Osteocyte (in vitro differentiated cells): Measurements from ENCODE around the gene TMEM108. TPM values are rescaled to one million over a fixed set of nuclear protein-coding genes. Genes with fewer than 3 reads are reported as not detected.

Experiments
- DNase-seq: peaks from one replicate; pipeline ENCODE4 v3.0.0; 2021; ENCODE audit warnings: mixed read lengths; ENCODE audit not compliant: unreplicated experiment; ENCODE audit errors: extremely low spot score
- H3K27ac Mint-ChIP-seq: one replicate; pipeline ENCODE4 v1.8.0; 2021; ENCODE audit warnings: mild to moderate bottlenecking, mixed read lengths; ENCODE audit not compliant: unreplicated experiment
- H3K27me3 Mint-ChIP-seq: one replicate; pipeline ENCODE4 v1.8.0; 2021; ENCODE audit warnings: mixed read lengths; ENCODE audit not compliant: unreplicated experiment
- H3K36me3 Mint-ChIP-seq: one replicate; pipeline ENCODE4 v1.8.0; 2021; ENCODE audit warnings: mixed read lengths; ENCODE audit not compliant: unreplicated experiment
- H3K4me1 Mint-ChIP-seq: one replicate; pipeline ENCODE4 v1.8.0; 2021; ENCODE audit warnings: mixed read lengths; ENCODE audit not compliant: unreplicated experiment
- H3K4me3 Mint-ChIP-seq: one replicate; pipeline ENCODE4 v1.8.0; 2021; ENCODE audit warnings: mild to moderate bottlenecking, moderate library complexity, mixed read lengths; ENCODE audit not compliant: unreplicated experiment
- H3K9me3 Mint-ChIP-seq: one replicate; pipeline ENCODE4 v1.8.0; 2021; ENCODE audit warnings: mixed read lengths; ENCODE audit not compliant: unreplicated experiment
- total RNA-seq: library from RNA; stranded (reverse); gene quantifications from 2 replicates; pipeline ENCODE4 v1.2.1, GENCODE V29; 2021
- TF ChIP-seq, protein P1 (sequence below): fragments of 200-600 bp; sonication (generic); IDR thresholded peaks from 2 replicates; pipeline ENCODE4 v1.5.0; 2021; ENCODE audit warnings: antibody characterized with exemption, mild to moderate bottlenecking, moderate library complexity

Gene TMEM108
- total RNA-seq, 1 donor from 2014 or later, result 3.7 TPM

DNA sequence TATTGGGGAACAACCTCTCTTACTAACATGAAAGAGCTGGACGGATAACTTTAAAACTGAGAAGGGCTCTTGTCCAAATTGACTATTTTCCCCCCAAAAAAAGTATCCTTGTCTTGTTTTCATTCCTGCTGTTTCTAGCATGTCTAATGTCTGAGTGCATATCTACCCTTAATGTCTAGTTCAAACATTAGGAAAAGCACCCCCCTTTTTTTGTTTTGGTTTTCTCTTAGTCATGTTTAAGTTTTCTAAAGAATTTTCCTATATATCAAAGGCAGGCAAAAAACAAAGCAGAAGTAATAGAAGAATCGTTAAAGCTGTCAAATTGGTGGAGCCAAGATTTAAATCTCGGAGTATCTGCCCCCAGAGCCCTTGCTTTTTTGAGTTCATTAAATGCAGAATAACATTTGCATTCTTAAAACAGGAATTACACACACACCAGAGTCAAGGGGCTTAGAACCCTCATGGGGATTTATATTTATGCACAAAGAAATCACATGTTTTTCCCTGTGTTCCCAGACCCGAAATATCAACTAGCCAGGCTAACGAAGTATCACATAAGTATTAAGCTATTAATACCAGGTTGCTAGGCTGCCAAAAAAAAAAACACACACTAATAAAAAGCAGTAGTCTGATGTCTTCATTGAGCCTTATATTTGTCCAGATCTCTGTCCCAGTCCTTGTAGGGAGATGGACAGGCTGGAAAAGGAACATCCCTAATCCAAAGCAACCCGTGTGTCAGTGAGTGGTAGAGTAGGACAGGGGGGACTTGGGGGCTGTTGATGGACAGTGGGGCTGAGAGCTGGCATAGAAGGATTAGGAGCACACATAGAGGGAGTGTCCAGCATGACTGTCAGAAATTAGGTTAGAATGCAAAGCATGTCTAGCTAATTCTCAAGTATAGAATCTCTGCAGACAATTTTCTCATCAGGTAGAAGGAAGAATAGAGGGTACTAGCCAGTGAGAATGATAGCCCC is 258.0 kb downstream of the TMEM108 start:
- DNase-seq, result no peak
- Mint-ChIP-seq H3K4me1 (peaks cover 42% of the 10 kb centered on the region), H3K27ac (peak overlapping the region; percentile 72), H3K9me3 (no peaks in the 10 kb centered on the region), H3K36me3 (no peaks in the 10 kb centered on the region), H3K27me3 (no peaks in the 10 kb centered on the region), H3K4me3 (no peak overlapping the region)
- TF ChIP-seq, protein P1, sequence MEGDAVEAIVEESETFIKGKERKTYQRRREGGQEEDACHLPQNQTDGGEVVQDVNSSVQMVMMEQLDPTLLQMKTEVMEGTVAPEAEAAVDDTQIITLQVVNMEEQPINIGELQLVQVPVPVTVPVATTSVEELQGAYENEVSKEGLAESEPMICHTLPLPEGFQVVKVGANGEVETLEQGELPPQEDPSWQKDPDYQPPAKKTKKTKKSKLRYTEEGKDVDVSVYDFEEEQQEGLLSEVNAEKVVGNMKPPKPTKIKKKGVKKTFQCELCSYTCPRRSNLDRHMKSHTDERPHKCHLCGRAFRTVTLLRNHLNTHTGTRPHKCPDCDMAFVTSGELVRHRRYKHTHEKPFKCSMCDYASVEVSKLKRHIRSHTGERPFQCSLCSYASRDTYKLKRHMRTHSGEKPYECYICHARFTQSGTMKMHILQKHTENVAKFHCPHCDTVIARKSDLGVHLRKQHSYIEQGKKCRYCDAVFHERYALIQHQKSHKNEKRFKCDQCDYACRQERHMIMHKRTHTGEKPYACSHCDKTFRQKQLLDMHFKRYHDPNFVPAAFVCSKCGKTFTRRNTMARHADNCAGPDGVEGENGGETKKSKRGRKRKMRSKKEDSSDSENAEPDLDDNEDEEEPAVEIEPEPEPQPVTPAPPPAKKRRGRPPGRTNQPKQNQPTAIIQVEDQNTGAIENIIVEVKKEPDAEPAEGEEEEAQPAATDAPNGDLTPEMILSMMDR, result no peak

DNA sequence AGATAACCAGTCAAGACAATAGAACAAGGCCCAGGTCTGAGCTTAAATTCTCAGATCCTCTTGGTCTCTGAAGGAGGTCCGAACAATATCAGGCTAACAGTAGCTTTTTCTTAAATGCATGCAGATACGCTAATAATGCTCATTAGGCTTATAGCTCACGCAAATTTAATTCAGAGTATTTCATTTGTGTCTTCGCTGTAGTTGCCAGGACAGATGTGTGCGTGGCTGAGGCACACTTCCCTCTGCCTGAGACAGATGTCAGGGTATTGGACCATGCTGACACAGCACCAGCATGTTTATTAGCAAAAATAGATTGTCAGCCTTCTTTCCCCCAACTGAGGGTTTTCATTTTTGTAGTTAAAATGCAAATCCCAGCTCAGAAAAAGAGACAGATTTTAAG is 258.8 kb downstream of the TMEM108 start:
- Mint-ChIP-seq H3K9me3 (no peaks in the 10 kb centered on the region), H3K27me3 (no peaks in the 10 kb centered on the region), H3K4me1 (peaks cover 50% of the 10 kb centered on the region), H3K36me3 (no peaks in the 10 kb centered on the region), H3K27ac (no peak overlapping the region), H3K4me3 (no peak overlapping the region)
- TF ChIP-seq, protein P1, result no peak
- DNase-seq, result no peak

DNA sequence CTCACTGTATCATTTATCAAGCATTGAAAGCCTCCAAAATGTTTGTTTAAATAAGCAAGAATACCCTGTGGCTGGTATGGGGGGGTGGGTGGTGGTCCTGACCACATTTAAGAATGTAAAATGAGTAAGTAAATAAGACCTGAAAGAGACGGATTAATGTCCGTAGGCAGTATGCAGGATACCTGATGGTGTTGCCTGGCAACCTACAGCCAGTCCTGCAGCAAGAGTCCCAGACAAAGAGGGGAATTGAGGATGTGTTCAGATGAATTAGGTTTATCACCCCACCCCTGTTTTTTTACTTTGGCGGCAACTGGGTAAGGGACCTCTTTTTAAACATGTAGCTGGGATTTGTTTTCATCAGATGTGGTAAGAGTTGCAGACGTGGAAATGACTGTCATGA is 261.9 kb downstream of the TMEM108 start:
- no peak for DNase-seq
- H3K9me3 Mint-ChIP-seq, result no peaks in the 10 kb centered on the region
- no peak overlapping the region for H3K27ac Mint-ChIP-seq
- TF ChIP-seq, protein P1, result no peak
- H3K36me3 Mint-ChIP-seq, result no peaks in the 10 kb centered on the region
- no peak overlapping the region for H3K4me3 Mint-ChIP-seq
- no peaks in the 10 kb centered on the region for H3K27me3 Mint-ChIP-seq
- H3K4me1 Mint-ChIP-seq, result peaks cover 33% of the 10 kb centered on the region

DNA sequence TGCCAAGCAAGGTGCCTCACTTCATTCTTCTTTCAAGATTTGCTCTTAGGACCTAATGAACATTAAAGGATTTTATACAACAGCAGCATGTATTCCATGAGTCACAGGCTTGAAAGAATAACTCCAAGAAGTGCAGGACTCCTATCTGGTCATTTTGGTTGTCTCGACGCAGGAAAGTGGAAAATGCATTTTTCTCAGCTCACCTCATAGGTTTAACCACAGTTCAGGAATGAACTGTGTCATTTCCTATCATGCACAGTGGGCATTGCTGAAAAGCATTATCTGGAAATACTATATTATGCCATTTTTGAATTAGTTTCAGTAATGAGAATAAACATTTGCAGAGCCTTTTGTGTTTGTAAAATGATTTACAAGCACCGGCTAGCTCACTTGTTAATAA is 263.0 kb downstream of the TMEM108 start:
- no peak overlapping the region for H3K27ac Mint-ChIP-seq
- no peaks in the 10 kb centered on the region for H3K27me3 Mint-ChIP-seq
- no peak for DNase-seq
- no peak overlapping the region for H3K4me3 Mint-ChIP-seq
- peaks cover 22% of the 10 kb centered on the region for H3K4me1 Mint-ChIP-seq
- TF ChIP-seq, protein P1, result no peak
- H3K36me3 Mint-ChIP-seq, result no peaks in the 10 kb centered on the region
- H3K9me3 Mint-ChIP-seq, result no peaks in the 10 kb centered on the region

DNA sequence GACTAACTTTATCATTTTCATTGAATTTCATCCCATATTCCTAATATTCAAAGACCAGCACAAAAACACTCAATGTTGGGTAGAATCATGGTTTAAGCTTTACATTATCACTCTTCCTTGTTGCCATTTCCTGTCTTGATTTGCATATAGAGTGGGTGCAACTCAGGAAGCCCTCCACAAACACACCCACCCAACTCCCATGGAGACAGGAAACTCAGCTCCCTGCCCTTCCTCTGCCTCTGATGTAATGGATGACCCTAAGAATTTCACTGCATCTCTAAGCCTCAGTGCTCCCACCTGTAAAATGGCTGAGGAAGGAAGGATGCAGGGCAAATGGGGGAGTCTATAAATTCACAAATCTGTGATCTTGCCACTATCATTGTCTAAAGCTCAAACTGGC is 263.5 kb downstream of the TMEM108 start:
- no peak for DNase-seq
- Mint-ChIP-seq H3K27ac (no peak overlapping the region), H3K4me3 (no peak overlapping the region), H3K9me3 (no peaks in the 10 kb centered on the region), H3K4me1 (peaks cover 16% of the 10 kb centered on the region), H3K27me3 (no peaks in the 10 kb centered on the region), H3K36me3 (no peaks in the 10 kb centered on the region)
- TF ChIP-seq, protein P1, result no peak
